GM12878 (cell line): ENCODE measurements around the gene THTPA. TPM values are rescaled to one million over a fixed set of nuclear protein-coding genes. Genes with fewer than 3 reads are reported as not detected.
"Not testable (repeated sequence)": the region's sequence is repeated elsewhere in the genome, so short reads cannot be mapped to it uniquely, and the experiment has no call there.

Experiments
- ATAC-seq: fragments of 200-7000 bp; cut with Tn5 transposase; 3 replicates; pipeline ENCODE4 v1.9.1; 2020; ENCODE audit warnings: mild to moderate bottlenecking, moderate library complexity
- BruUV-seq: library from RNA; stranded (reverse); fragments of 400-500 nt; replicated peaks from 2 replicates; lab custom pipeline; 2021; lab: Mats Ljungman, UMichigan
- CTCF ChIA-PET: fragments of 300-600 bp; sonication (Branson Sonifier 250); formaldehyde crosslinking; extraction: SDS; loops from one replicate; lab custom pipeline; 2021; ENCODE audit warnings: inconsistent platforms; lab: Yijun Ruan, JAX
- POLR2A ChIA-PET: fragments of 350-600 bp; formaldehyde crosslinking; extraction: SDS; loops from one replicate; lab custom pipeline; 2021; ENCODE audit warnings: inconsistent platforms; lab: Charles Lee
- RAD21 ChIA-PET: fragments of 300-600 bp; sonication (Branson Sonifier 250); formaldehyde crosslinking; loops from one replicate; lab custom pipeline; 2023; ENCODE audit warnings: antibody characterized with exemption; ENCODE audit not compliant: unreplicated experiment; lab: Charles Lee
- SMC1A ChIA-PET: fragments of 300-600 bp; sonication (Branson Sonifier 250); formaldehyde crosslinking; loops from one replicate; lab custom pipeline; 2023; ENCODE audit not compliant: unreplicated experiment, uncharacterized antibody; lab: Charles Lee
- DNase-seq: peaks from one replicate; pipeline ENCODE4 v3.0.0-alpha.2; 2011; ENCODE audit warnings: low read depth, low spot score
- FAIRE-seq: peaks from 3 replicates; lab custom pipeline; 2011; peaks lifted over from hg19 to GRCh38; lab: Jason Lieb, UNC
- H2AFZ ChIP-seq: 2 replicates; pipeline ENCODE4 v1.6.0; 2011; ENCODE audit warnings: low read depth, low read length, control low read depth; ENCODE audit not compliant: control insufficient read depth
- H3K27ac ChIP-seq: 2 replicates; pipeline ENCODE4 v1.5.1; 2011; ENCODE audit warnings: control low read depth; ENCODE audit not compliant: control insufficient read depth, insufficient read depth
- H3K27me3 ChIP-seq, 2 experiments: replicated peaks in 1 of 2; 2 replicates each; pipeline versions ENCODE4 v1.6.0 to v1.6.1; 2011; ENCODE audit warnings: low read length in 1 of 2; ENCODE audit not compliant: control insufficient read depth in 2 of 2, insufficient read depth in 2 of 2
- H3K36me3 ChIP-seq, 2 experiments: 2 replicates each; pipeline ENCODE4 v1.5.1; 2011; ENCODE audit warnings: low read length in 1 of 2; ENCODE audit not compliant: control insufficient read depth in 2 of 2, insufficient read depth in 2 of 2
- H3K4me1 ChIP-seq: 2 replicates; pipeline ENCODE4 v1.6.1; 2011; ENCODE audit warnings: mild to moderate bottlenecking, low read length, moderate library complexity, mixed read lengths; ENCODE audit not compliant: control insufficient read depth, insufficient read depth
- H3K4me2 ChIP-seq: 2 replicates; pipeline ENCODE4 v1.6.0; 2011; ENCODE audit warnings: control low read depth; ENCODE audit not compliant: control insufficient read depth, insufficient read depth
- H3K4me3 ChIP-seq: fragments of 200-600 bp; sonication (generic); 2 replicates; pipeline ENCODE4 v1.5.1; 2016
- H3K79me2 ChIP-seq: 2 replicates; pipeline ENCODE4 v1.6.0; 2011; ENCODE audit warnings: low read length; ENCODE audit not compliant: control insufficient read depth, insufficient read depth
- H3K9ac ChIP-seq: 2 replicates; pipeline ENCODE4 v1.8.0; 2011; ENCODE audit warnings: low read length, control low read depth, mixed read lengths; ENCODE audit not compliant: control insufficient read depth, insufficient read depth
- H3K9me3 ChIP-seq: replicated peaks from 3 replicates; pipeline ENCODE4 v1.5.1; 2011; ENCODE audit warnings: mild to moderate bottlenecking, low read length; ENCODE audit not compliant: control insufficient read depth, insufficient read depth
- H4K20me1 ChIP-seq: 2 replicates; pipeline ENCODE4 v1.6.0; 2011; ENCODE audit not compliant: control insufficient read depth, insufficient read depth
- ATF7 ChIP-seq: fragments of 450-650 bp; IDR thresholded peaks from 2 replicates; pipeline ENCODE4 v1.6.1; 2016; ENCODE audit warnings: low read depth, mild to moderate bottlenecking
- SIX5 ChIP-seq: IDR thresholded peaks from 2 replicates; pipeline ENCODE4 v1.6.1; 2011; ENCODE audit warnings: mild to moderate bottlenecking, low read depth, low read length, moderate library complexity; ENCODE audit not compliant: severe bottlenecking
- WGBS: methylation state at CpG from one replicate; pipeline ENCODE4 v1.1.6; 2016; ENCODE audit warnings: low lambda C conversion rate; ENCODE audit not compliant: insufficient replicate concordance, insufficient coverage; ENCODE audit errors: missing lambda C conversion rate; 5-methylcytosine and 5-hydroxymethylcytosine counted together
- in situ Hi-C: fragments of 300-500 bp; cut with MboI; formaldehyde crosslinking; loops from 9 replicates; pipeline ENCODE4 v1.14.3; 2018; ENCODE audit warnings: mixed read lengths
- intact Hi-C: fragments of 100-400 bp; cut with micrococcal nuclease; formaldehyde crosslinking; loops from one replicate; pipeline ENCODE4 v1.14.2; 2022; ENCODE audit not compliant: unreplicated experiment
- polyA plus RNA-seq, 11 experiments: library from polyadenylated mRNA; depleted of rRNA in 4 of 11; unstranded in 6 of 11; stranded (reverse) in 5 of 11; fragments of >200 nt; fragmentation: Nextera tagmentation in 4 of 11; fragmentation: Illumina TruSeq in 1 of 11; extraction: Ambion mirVana in 4 of 11; extraction: Trizol in 1 of 11; gene quantifications; 1 replicate in 1 of 11; 2 replicates in 10 of 11; pipeline versions ENCODE4 v1.2.1 to v1.2.3, GENCODE V29; 2011 to 2016; ENCODE audit warnings: inconsistent platforms in 2 of 11, missing spikeins in 2 of 11, low read depth in 1 of 11
- total RNA-seq, 4 experiments: library from RNA; depleted of rRNA in 3 of 4; stranded (reverse); fragments of >200 nt in 3 of 4; fragmentation: Illumina TruSeq in 1 of 4; extraction: Trizol in 1 of 4; gene quantifications; 2 replicates each; pipeline versions ENCODE4 v1.2.1 to v1.2.3, GENCODE V29; 2013 to 2021

THTPA gene
- total and polyA plus RNA-seq, 10 of the 15 experiments (the other 5 are each of a cell fraction or from before 2014, with no cell fraction given), result 3.1 to 24.9 (median 12.8) TPM

- H4K20me1 ChIP-seq, result no peaks in the 10 kb centered on the region
- ATAC-seq (no peak), FAIRE-seq (no peak), DNase-seq (no peak)
- H3K4me1 ChIP-seq, result peaks cover 8% of the 10 kb centered on the region
- SMC1A ChIA-PET, result interaction anchor here (0.6 to 3.7 kb wide), 9 partner anchors 16 to 1888 kb away, joined by 3 to 44 read pairs (median 8); no protein-coding TSS in a partner anchor
- RAD21 ChIA-PET, result interaction anchor here (0.7 to 4.5 kb wide), 7 partner anchors 16 to 718 kb away, joined by 3 to 44 read pairs (median 7); no protein-coding TSS in a partner anchor
- TF ChIP-seq ATF7 (no peak), SIX5 (no peak)
- H3K9ac ChIP-seq, result no peak overlapping the region
- 33% methylated on average over 4 of the region's 4 CpGs for WGBS
- H3K9me3 ChIP-seq, result no peaks in the 10 kb centered on the region
- no TSS peak for BruUV-seq
- POLR2A ChIA-PET, result interaction anchor here (0.6 to 3.2 kb wide), 4 partner anchors 16 to 185 kb away, joined by 4 to 12 read pairs (median 5); no protein-coding TSS in a partner anchor
- in situ Hi-C loops, result no loop called here
- no peaks in the 10 kb centered on the region for H3K36me3 ChIP-seq
- H3K79me2 ChIP-seq, result no peaks in the 10 kb centered on the region
- CTCF ChIA-PET, result interaction anchor here (0.5 to 4.3 kb wide), 12 partner anchors 10 to 497 kb away, joined by 3 to 91 read pairs (median 8); partner anchors contain the start of gene AP1G2
- H3K27me3 ChIP-seq, result no peaks in the 10 kb centered on the region
- H3K27ac ChIP-seq, result no peak overlapping the region
- no peak overlapping the region for H3K4me2 ChIP-seq
- no peak overlapping the region for H2AFZ ChIP-seq
- intact Hi-C loops, result no loop called here
- H3K4me3 ChIP-seq, result no peak overlapping the region
Observed at GRCh38 chr14:23590198-23590597, 34.1 kb downstream of the THTPA start.

- BruUV-seq, FAIRE-seq, ATAC-seq, H3K4me2 ChIP-seq, H3K4me1 ChIP-seq, H3K4me3 ChIP-seq, H2AFZ ChIP-seq, DNase-seq, H3K27me3 ChIP-seq, in situ Hi-C loops, intact Hi-C loops, H3K79me2 ChIP-seq, H4K20me1 ChIP-seq, H3K27ac ChIP-seq, H3K36me3 ChIP-seq, H3K9me3 ChIP-seq, H3K9ac ChIP-seq, RAD21 ChIA-PET: not testable (repeated sequence)
- 56% methylated on average over 3 of the region's 3 CpGs for WGBS
- SMC1A ChIA-PET, result interaction anchor here (1.7 kb wide), 1 partner anchor 12 kb away, joined by 7 read pairs; no protein-coding TSS in a partner anchor
- CTCF ChIA-PET, result interaction anchor here (1.6 kb wide), 1 partner anchor 38 kb away, joined by 5 read pairs; no protein-coding TSS in a partner anchor
- POLR2A ChIA-PET, result interaction anchor here (0.7 kb wide), 1 partner anchor 727 kb away, joined by 3 read pairs; no protein-coding TSS in a partner anchor
Observed at GRCh38 chr14:23594191-23594590, 38.1 kb downstream of the THTPA start.
